Ectodermal cell (in vitro differentiated cells): Measurements from ENCODE around the gene MAK.
"Not testable (repeated sequence)": the region's sequence is repeated elsewhere in the genome, so short reads cannot be mapped to it uniquely, and the experiment has no call there.

Experiments
- H3K27ac ChIP-seq: 2 replicates; pipeline ENCODE4 v1.7.0; 2013; ENCODE audit warnings: mild to moderate bottlenecking, low read depth, low read length; ENCODE audit not compliant: insufficient read depth, poor library complexity, severe bottlenecking
- H3K27me3 ChIP-seq: 2 replicates; pipeline ENCODE4 v1.7.0; 2013; ENCODE audit warnings: mild to moderate bottlenecking, low read length; ENCODE audit not compliant: insufficient read depth, control insufficient read depth, poor library complexity, severe bottlenecking
- H3K36me3 ChIP-seq: one replicate; pipeline ENCODE4 v1.7.0; 2013; ENCODE audit warnings: low read length; ENCODE audit not compliant: control insufficient read depth, insufficient read depth
- H3K4me1 ChIP-seq: one replicate; pipeline ENCODE4 v1.7.0; 2013; ENCODE audit warnings: low read length; ENCODE audit not compliant: control insufficient read depth, insufficient read depth
- H3K4me3 ChIP-seq: 2 replicates; pipeline ENCODE4 v1.7.0; 2013; ENCODE audit warnings: low read depth, low read length, control low read depth; ENCODE audit not compliant: insufficient read depth
- H3K9me3 ChIP-seq: 2 replicates; pipeline ENCODE4 v1.7.0; 2013; ENCODE audit warnings: mild to moderate bottlenecking, low read length, moderate library complexity; ENCODE audit not compliant: control insufficient read depth
- WGBS, 2 experiments: methylation state at CpG; one replicate each; pipeline ENCODE4 v1.1.7; 2013; ENCODE audit warnings: missing lambda C conversion rate in 2 of 2; 5-methylcytosine and 5-hydroxymethylcytosine counted together

The MAK gene

GRCh38 chr6:10854922-10855632, 16.7 kb upstream of the MAK start:
- H3K27ac ChIP-seq = no peak overlapping the region
- H3K27me3 ChIP-seq = no peaks in the 10 kb centered on the region
- H3K9me3 ChIP-seq = no peaks in the 10 kb centered on the region
- no peaks in the 10 kb centered on the region for H3K4me1 ChIP-seq
- no peaks in the 10 kb centered on the region for H3K36me3 ChIP-seq
- no peak overlapping the region for H3K4me3 ChIP-seq
- 87 to 89% methylated on average over 7 of the region's 7 CpGs for WGBS, 2 experiments

DNA sequence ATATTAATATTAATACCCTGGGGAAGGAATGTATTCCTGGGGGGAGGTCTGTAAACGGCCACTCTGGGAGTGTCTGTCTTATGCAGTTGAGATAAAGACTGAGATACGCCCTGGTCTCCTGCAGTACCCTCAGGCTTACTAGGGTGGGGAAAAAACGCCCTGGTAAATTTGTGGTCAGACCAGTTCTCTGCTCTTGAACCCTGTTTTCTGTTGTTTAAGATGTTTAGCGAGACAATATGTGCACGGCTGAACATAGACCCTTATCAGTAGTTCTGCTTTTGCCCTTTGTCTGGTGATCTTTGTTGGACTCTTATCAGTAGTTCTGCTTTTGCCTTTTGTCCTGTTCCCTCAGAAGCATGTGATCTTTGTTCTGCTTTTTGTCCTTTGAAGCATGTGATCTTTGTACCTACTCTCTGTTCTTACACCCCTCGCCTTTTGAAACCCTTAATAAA, 15.5 kb upstream of the MAK start:
- 93 to 95% methylated on average over 6 of the region's 6 CpGs for WGBS, 2 experiments
- not testable (repeated sequence) for H3K27me3 ChIP-seq, H3K4me3 ChIP-seq, H3K27ac ChIP-seq, H3K36me3 ChIP-seq, H3K4me1 ChIP-seq, H3K9me3 ChIP-seq

GRCh38 chr6:10852361-10852960, 14.1 kb upstream of the MAK start:
- no peaks in the 10 kb centered on the region for H3K4me1 ChIP-seq
- no peaks in the 10 kb centered on the region for H3K27me3 ChIP-seq
- no peaks in the 10 kb centered on the region for H3K36me3 ChIP-seq
- WGBS, 2 experiments = 92% methylated on average over 11 of the region's 11 CpGs
- H3K27ac ChIP-seq = no peak overlapping the region
- H3K9me3 ChIP-seq = no peaks in the 10 kb centered on the region
- no peak overlapping the region for H3K4me3 ChIP-seq

DNA sequence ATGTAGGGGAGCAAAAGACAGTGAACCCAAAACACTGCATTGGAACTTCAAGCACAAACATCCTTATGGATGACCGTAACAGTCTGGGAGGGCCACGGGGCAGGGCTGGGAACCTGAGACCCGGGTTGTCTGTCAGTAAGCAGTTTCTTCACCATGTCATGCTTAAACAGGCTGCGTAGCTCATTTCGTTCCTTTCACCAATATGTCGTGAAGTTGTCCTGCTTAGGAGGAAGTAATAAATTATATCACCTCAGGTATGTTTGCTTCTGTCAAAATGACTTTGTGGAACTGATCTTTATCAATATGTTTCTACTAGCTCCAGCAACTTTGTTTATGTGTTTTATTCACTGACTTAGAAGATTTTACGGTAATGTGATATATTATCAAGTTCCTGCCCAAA, 12.4 kb upstream of the MAK start:
- Histone ChIP-seq H3K27ac (no peak overlapping the region), H3K4me1 (no peaks in the 10 kb centered on the region), H3K9me3 (no peaks in the 10 kb centered on the region), H3K4me3 (no peak overlapping the region), H3K27me3 (no peaks in the 10 kb centered on the region), H3K36me3 (no peaks in the 10 kb centered on the region)
- 89 to 96% methylated on average over 6 of the region's 7 CpGs for WGBS, 2 experiments

- H3K27me3 ChIP-seq = no peaks in the 10 kb centered on the region
- H3K27ac ChIP-seq = no peak overlapping the region
- no peak overlapping the region for H3K4me3 ChIP-seq
- H3K36me3 ChIP-seq = no peaks in the 10 kb centered on the region
- no peaks in the 10 kb centered on the region for H3K9me3 ChIP-seq
- WGBS, 2 experiments = 91 to 93% methylated on average over 4 of the region's 4 CpGs
- no peaks in the 10 kb centered on the region for H3K4me1 ChIP-seq
Observed at GRCh38 chr6:10849901-10850300, 11.6 kb upstream of the MAK start.

DNA sequence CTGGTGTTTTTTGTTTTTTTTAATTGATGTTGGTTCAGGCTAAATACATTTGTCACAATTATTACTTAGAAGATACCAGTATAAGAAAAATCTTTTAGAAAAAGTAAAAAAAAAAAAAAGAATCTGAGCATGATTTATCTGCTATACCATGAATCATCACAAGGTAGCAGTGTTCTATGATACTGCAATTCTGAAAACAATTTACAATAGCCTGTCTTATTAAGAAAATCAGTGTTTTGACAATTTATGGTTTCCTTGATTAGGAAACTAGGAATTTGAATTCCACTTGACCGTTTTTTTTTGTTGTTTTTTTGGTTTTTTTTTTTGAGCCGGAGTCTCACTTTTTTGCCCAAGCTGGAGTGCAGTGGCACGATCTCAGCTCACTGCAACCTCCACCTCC, 9.3 kb upstream of the MAK start:
- no peak overlapping the region for H3K27ac ChIP-seq
- H3K27me3 ChIP-seq = no peaks in the 10 kb centered on the region
- H3K36me3 ChIP-seq = no peaks in the 10 kb centered on the region
- no peaks in the 10 kb centered on the region for H3K4me1 ChIP-seq
- H3K9me3 ChIP-seq = no peaks in the 10 kb centered on the region
- H3K4me3 ChIP-seq = no peak overlapping the region
- 87 to 90% methylated on average over 3 of the region's 3 CpGs for WGBS, 2 experiments

DNA sequence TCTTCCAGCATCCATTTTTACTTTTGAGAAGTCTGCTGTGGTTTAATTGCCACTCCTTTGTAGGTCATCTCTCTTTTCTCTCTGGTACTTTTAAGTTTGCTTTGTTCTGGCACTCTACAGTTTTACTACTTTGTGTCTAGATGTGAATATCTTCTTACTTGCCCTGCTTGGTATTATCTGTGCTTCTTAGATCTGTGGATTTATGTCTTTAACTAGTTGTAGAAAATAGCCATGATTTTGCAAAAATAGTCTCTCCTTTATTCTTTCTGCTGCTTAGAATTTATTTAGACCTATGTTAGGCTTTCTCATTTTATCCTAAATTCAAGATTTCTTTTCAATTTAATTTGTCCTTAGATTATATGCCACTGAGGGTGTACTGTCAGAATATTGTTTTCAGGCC, 5.2 kb upstream of the MAK start:
- H3K27ac ChIP-seq = no peak overlapping the region
- peaks cover 6% of the 10 kb centered on the region for H3K4me1 ChIP-seq
- H3K27me3 ChIP-seq = peaks cover 3% of the 10 kb centered on the region
- no peaks in the 10 kb centered on the region for H3K36me3 ChIP-seq
- no peaks in the 10 kb centered on the region for H3K9me3 ChIP-seq
- H3K4me3 ChIP-seq = no peak overlapping the region

- no peaks in the 10 kb centered on the region for H3K9me3 ChIP-seq
- H3K27me3 ChIP-seq = peaks cover 9% of the 10 kb centered on the region
- no peak overlapping the region for H3K27ac ChIP-seq
- 77% methylated on average over 8 of the region's 8 CpGs for WGBS, 2 experiments
- peaks cover 11% of the 10 kb centered on the region for H3K4me1 ChIP-seq
- peak overlapping the region; percentile 71 for H3K4me3 ChIP-seq
- H3K36me3 ChIP-seq = no peaks in the 10 kb centered on the region
Observed at GRCh38 chr6:10838794-10839333, 525 bp upstream of the MAK start.

- Histone ChIP-seq H3K4me1 (peaks cover 11% of the 10 kb centered on the region), H3K36me3 (no peaks in the 10 kb centered on the region), H3K4me3 (peak overlapping the region; percentile 71), H3K27ac (peak overlapping the region; percentile 98), H3K27me3 (peaks cover 9% of the 10 kb centered on the region), H3K9me3 (no peaks in the 10 kb centered on the region)
- 0% methylated on average over 22 of the region's 22 CpGs for WGBS, 2 experiments
Observed at GRCh38 chr6:10837622-10837994, 731 bp downstream of the MAK start.

GRCh38 chr6:10837009-10837621, 1.2 kb downstream of the MAK start:
- Histone ChIP-seq H3K4me1 (peaks cover 11% of the 10 kb centered on the region), H3K27me3 (peaks cover 9% of the 10 kb centered on the region), H3K36me3 (no peaks in the 10 kb centered on the region), H3K9me3 (no peaks in the 10 kb centered on the region), H3K4me3 (peak overlapping the region; percentile 71), H3K27ac (peak overlapping the region; percentile 98)
- 2% methylated on average over 11 to 20 of the region's 20 CpGs for WGBS, 2 experiments
